HEK293 (cell line): Measurements from ENCODE around the gene C22orf39.

Source experiments
- CTCF ChIA-PET: fragments of 350-600 bp; formaldehyde crosslinking; extraction: SDS; loops from one replicate; lab custom pipeline; 2021; ENCODE audit warnings: antibody characterized with exemption; lab: Yijun Ruan, JAX
- POLR2A ChIA-PET: fragments of 300-600 bp; formaldehyde crosslinking; extraction: SDS; loops from one replicate; lab custom pipeline; 2020; ENCODE audit warnings: antibody characterized with exemption, inconsistent platforms; lab: Yijun Ruan, JAX
- H3K27ac ChIP-seq: fragments of 200-500 bp; sonication (Bioruptor generic); 2 replicates; pipeline ENCODE4 v1.5.1; 2014; ENCODE audit warnings: low read depth, low read length, control low read depth, inconsistent platforms; ENCODE audit errors: extremely low read depth
- H3K36me3 ChIP-seq, 2 experiments: fragments of 200-500 bp in 1 of 2; sonication (Bioruptor generic) in 1 of 2; 1 replicate in 1 of 2; 2 replicates in 1 of 2; pipeline ENCODE4 v1.5.1; 2014 to 2017; ENCODE audit warnings: inconsistent platforms in 2 of 2, low read length in 2 of 2; ENCODE audit not compliant: control insufficient read depth in 2 of 2, insufficient read depth in 1 of 2
- H3K4me1 ChIP-seq: fragments of 200-500 bp; sonication (Bioruptor generic); 2 replicates; pipeline ENCODE4 v1.5.1; 2014; ENCODE audit warnings: mild to moderate bottlenecking, low read length, inconsistent platforms; ENCODE audit not compliant: control insufficient read depth, insufficient read depth
- H3K4me3 ChIP-seq: 2 replicates; pipeline ENCODE4 v1.5.1; 2011; ENCODE audit warnings: low read depth, mild to moderate bottlenecking, control low read depth, low read length, moderate library complexity
- H3K9me3 ChIP-seq: fragments of 200-500 bp; sonication (Bioruptor generic); 2 replicates; pipeline ENCODE4 v1.5.1; 2014; ENCODE audit warnings: low read depth, low read length, inconsistent platforms; ENCODE audit not compliant: control insufficient read depth, insufficient read depth
- INSM2 ChIP-seq: fragments of 450-650 bp; formaldehyde crosslinking; IDR thresholded peaks from 2 replicates; pipeline ENCODE4 v1.5.1; 2016; ENCODE audit warnings: missing biosample characterization, missing genetic modification characterization
- MYNN ChIP-seq: fragments of 450-650 bp; formaldehyde crosslinking; IDR thresholded peaks from 2 replicates; pipeline ENCODE4 v1.5.1; 2016; ENCODE audit warnings: missing biosample characterization, missing genetic modification characterization, borderline replicate concordance
- OVOL3 ChIP-seq: fragments of 450-650 bp; formaldehyde crosslinking; IDR thresholded peaks from 2 replicates; pipeline ENCODE4 v1.5.1; 2016; ENCODE audit warnings: missing biosample characterization, missing genetic modification characterization
- PRDM1 ChIP-seq: fragments of 450-650 bp; formaldehyde crosslinking; IDR thresholded peaks from 2 replicates; pipeline ENCODE4; 2016; ENCODE audit warnings: missing biosample characterization, missing genetic modification characterization
- ZFP69B ChIP-seq: fragments of 450-650 bp; formaldehyde crosslinking; IDR thresholded peaks from 2 replicates; pipeline ENCODE4 v1.5.1; 2016; ENCODE audit warnings: missing biosample characterization, missing genetic modification characterization
- ZNF112 ChIP-seq: fragments of 450-650 bp; formaldehyde crosslinking; IDR thresholded peaks from 2 replicates; pipeline ENCODE4 v1.5.0; 2017; ENCODE audit warnings: missing biosample characterization, missing genetic modification characterization
- ZNF16 ChIP-seq: fragments of 450-650 bp; formaldehyde crosslinking; IDR thresholded peaks from 2 replicates; pipeline ENCODE4 v1.5.1; 2016; ENCODE audit warnings: low read depth, missing biosample characterization, missing genetic modification characterization
- ZNF184 ChIP-seq: fragments of 450-650 bp; IDR thresholded peaks from 2 replicates; pipeline ENCODE4 v1.5.1; 2018; ENCODE audit warnings: missing biosample characterization, mild to moderate bottlenecking, missing genetic modification characterization
- ZNF292 ChIP-seq: fragments of 450-650 bp; formaldehyde crosslinking; IDR thresholded peaks from 2 replicates; pipeline ENCODE4 v1.5.1; 2016; ENCODE audit warnings: low read depth, missing biosample characterization, missing genetic modification characterization, borderline replicate concordance
- ZNF366 ChIP-seq: fragments of 450-650 bp; formaldehyde crosslinking; conservative IDR thresholded peaks from 2 replicates; pipeline ENCODE4 v1.5.1; 2016; ENCODE audit warnings: missing biosample characterization, missing genetic modification characterization
- ZNF48 ChIP-seq: fragments of 450-650 bp; formaldehyde crosslinking; IDR thresholded peaks from 2 replicates; pipeline ENCODE4 v1.5.1; 2016; ENCODE audit warnings: missing biosample characterization, missing genetic modification characterization
- ZNF513 ChIP-seq: fragments of 450-650 bp; IDR thresholded peaks from 2 replicates; pipeline ENCODE4 v1.5.1; 2018; ENCODE audit warnings: missing biosample characterization, missing genetic modification characterization
- ZNF521 ChIP-seq: fragments of 450-650 bp; formaldehyde crosslinking; IDR thresholded peaks from 2 replicates; pipeline ENCODE4 v1.5.1; 2017; ENCODE audit warnings: missing biosample characterization, mild to moderate bottlenecking, missing genetic modification characterization
- ZNF549 ChIP-seq: fragments of 450-650 bp; IDR thresholded peaks from 2 replicates; pipeline ENCODE4 v1.5.1; 2018; ENCODE audit warnings: missing biosample characterization, missing genetic modification characterization, mild to moderate bottlenecking, inconsistent platforms, moderate library complexity
- ZNF585B ChIP-seq: fragments of 450-650 bp; formaldehyde crosslinking; IDR thresholded peaks from 2 replicates; pipeline ENCODE4 v1.5.1; 2016; ENCODE audit warnings: missing biosample characterization, missing genetic modification characterization
- ZNF660 ChIP-seq: fragments of 450-650 bp; IDR thresholded peaks from 2 replicates; pipeline ENCODE4 v1.5.1; 2018; ENCODE audit warnings: missing biosample characterization, mild to moderate bottlenecking, missing genetic modification characterization
- ZNF670 ChIP-seq: fragments of 450-650 bp; formaldehyde crosslinking; IDR thresholded peaks from 2 replicates; pipeline ENCODE4 v1.5.1; 2016; ENCODE audit warnings: missing biosample characterization, missing genetic modification characterization, low read depth
- ZNF704 ChIP-seq: fragments of 450-650 bp; formaldehyde crosslinking; IDR thresholded peaks from 2 replicates; pipeline ENCODE4 v1.5.1; 2016; ENCODE audit warnings: missing biosample characterization, missing genetic modification characterization
- ZNF707 ChIP-seq: fragments of 450-650 bp; formaldehyde crosslinking; IDR thresholded peaks from 2 replicates; pipeline ENCODE4 v1.5.1; 2016; ENCODE audit warnings: missing biosample characterization, missing genetic modification characterization
- ZXDB ChIP-seq: fragments of 450-650 bp; formaldehyde crosslinking; IDR thresholded peaks from 2 replicates; pipeline ENCODE4 v1.5.1; 2016; ENCODE audit warnings: missing biosample characterization, missing genetic modification characterization
- TF ChIP-seq, protein P1 (sequence below): fragments of 450-650 bp; formaldehyde crosslinking; IDR thresholded peaks from 2 replicates; pipeline ENCODE4 v1.5.1; 2017; ENCODE audit warnings: missing biosample characterization, missing genetic modification characterization
- TF ChIP-seq, protein P2 (sequence below): fragments of 450-650 bp; formaldehyde crosslinking; IDR thresholded peaks from 2 replicates; pipeline ENCODE4 v1.5.1; 2017; ENCODE audit warnings: missing biosample characterization, missing genetic modification characterization

The C22orf39 gene

GRCh38 chr22:19488285-19488684, 40.8 kb upstream of the C22orf39 start (continued):
- TF ChIP-seq, protein P1, sequence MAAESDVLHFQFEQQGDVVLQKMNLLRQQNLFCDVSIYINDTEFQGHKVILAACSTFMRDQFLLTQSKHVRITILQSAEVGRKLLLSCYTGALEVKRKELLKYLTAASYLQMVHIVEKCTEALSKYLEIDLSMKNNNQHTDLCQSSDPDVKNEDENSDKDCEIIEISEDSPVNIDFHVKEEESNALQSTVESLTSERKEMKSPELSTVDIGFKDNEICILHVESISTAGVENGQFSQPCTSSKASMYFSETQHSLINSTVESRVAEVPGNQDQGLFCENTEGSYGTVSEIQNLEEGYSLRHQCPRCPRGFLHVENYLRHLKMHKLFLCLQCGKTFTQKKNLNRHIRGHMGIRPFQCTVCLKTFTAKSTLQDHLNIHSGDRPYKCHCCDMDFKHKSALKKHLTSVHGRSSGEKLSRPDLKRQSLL (tag by site-specific recombination), result no peak
- TF ChIP-seq ZNF184 (tag by site-specific recombination), result no peak
- no peak for TF ChIP-seq ZNF670 (tag by site-specific recombination)
- TF ChIP-seq ZNF704 (tag by site-specific recombination), result no peak
- no peak for TF ChIP-seq ZNF707 (tag by site-specific recombination)
- no peak for TF ChIP-seq ZNF660 (tag by site-specific recombination)
- TF ChIP-seq PRDM1 (tag by site-specific recombination), result no peak
- TF ChIP-seq ZNF549 (tag by site-specific recombination), result no peak
- TF ChIP-seq, protein P2, sequence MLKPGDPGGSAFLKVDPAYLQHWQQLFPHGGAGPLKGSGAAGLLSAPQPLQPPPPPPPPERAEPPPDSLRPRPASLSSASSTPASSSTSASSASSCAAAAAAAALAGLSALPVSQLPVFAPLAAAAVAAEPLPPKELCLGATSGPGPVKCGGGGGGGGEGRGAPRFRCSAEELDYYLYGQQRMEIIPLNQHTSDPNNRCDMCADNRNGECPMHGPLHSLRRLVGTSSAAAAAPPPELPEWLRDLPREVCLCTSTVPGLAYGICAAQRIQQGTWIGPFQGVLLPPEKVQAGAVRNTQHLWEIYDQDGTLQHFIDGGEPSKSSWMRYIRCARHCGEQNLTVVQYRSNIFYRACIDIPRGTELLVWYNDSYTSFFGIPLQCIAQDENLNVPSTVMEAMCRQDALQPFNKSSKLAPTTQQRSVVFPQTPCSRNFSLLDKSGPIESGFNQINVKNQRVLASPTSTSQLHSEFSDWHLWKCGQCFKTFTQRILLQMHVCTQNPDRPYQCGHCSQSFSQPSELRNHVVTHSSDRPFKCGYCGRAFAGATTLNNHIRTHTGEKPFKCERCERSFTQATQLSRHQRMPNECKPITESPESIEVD (tag by site-specific recombination), result no peak
- no peak for TF ChIP-seq ZFP69B (tag by site-specific recombination)
- TF ChIP-seq ZNF112 (tag by site-specific recombination), result no peak
- TF ChIP-seq ZNF585B (tag by site-specific recombination), result no peak

GRCh38 chr22:19483481-19484244, 36.2 kb upstream of the C22orf39 start:
- POLR2A ChIA-PET, result no interaction called here
- TF ChIP-seq ZNF704 (tag by site-specific recombination), result no peak
- TF ChIP-seq ZXDB (tag by site-specific recombination), result no peak
- peak; percentile 73 for TF ChIP-seq ZNF513 (tag by site-specific recombination)
- no peak for TF ChIP-seq ZNF48 (tag by site-specific recombination)
- no peak overlapping the region for H3K27ac ChIP-seq
- H3K4me3 ChIP-seq, result no peak overlapping the region
- no peaks in the 10 kb centered on the region for H3K9me3 ChIP-seq
- CTCF ChIA-PET, result interaction anchor here (0.6 to 0.8 kb wide), 3 partner anchors 194 to 632 kb away, joined by 3 read pairs; no protein-coding TSS in a partner anchor
- H3K4me1 ChIP-seq, result no peaks in the 10 kb centered on the region
- peaks cover 40 to 63% of the 10 kb centered on the region in 2 experiments for H3K36me3 ChIP-seq

DNA sequence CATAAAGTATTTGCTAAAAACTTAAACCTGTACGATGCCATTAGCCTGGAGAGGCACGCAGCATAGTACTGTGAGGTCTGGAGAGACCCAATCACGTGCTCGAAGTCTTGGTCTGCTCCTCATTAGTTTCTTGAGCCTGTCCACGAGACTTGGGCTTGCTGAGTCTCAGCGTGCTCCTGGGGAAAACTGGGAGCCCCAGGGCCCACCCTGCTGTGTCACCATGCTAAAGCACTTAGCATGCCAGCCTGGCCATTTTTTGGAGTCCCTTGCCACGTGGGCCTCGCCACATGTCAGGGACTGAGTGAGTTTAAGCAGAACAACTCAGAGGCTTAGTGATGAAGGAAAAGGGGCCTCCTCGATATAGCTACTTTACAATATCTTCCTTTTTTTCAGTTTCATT, 34.8 kb upstream of the C22orf39 start:
- ChIA-PET CTCF (interaction anchor here (0.9 kb wide), 1 partner anchor 8 kb away, joined by 3 read pairs; no protein-coding TSS in a partner anchor), POLR2A (no interaction called here)
- H3K27ac ChIP-seq, result no peak overlapping the region
- TF ChIP-seq ZNF521 (tag by site-specific recombination) (no peak), ZNF16 (tag by site-specific recombination) (no peak), ZNF292 (no peak), ZNF366 (no peak), MYNN (no peak), INSM2 (tag by site-specific recombination) (no peak), OVOL3 (tag by site-specific recombination) (no peak)
- TF ChIP-seq, protein P2 (tag by site-specific recombination), result no peak
- peaks cover 31 to 51% of the 10 kb centered on the region in 2 experiments for H3K36me3 ChIP-seq
- H3K4me3 ChIP-seq, result no peak overlapping the region
- no peaks in the 10 kb centered on the region for H3K9me3 ChIP-seq
- no peaks in the 10 kb centered on the region for H3K4me1 ChIP-seq
